ENCODE measurements around the gene MEIKIN.

The MEIKIN gene

DNA sequence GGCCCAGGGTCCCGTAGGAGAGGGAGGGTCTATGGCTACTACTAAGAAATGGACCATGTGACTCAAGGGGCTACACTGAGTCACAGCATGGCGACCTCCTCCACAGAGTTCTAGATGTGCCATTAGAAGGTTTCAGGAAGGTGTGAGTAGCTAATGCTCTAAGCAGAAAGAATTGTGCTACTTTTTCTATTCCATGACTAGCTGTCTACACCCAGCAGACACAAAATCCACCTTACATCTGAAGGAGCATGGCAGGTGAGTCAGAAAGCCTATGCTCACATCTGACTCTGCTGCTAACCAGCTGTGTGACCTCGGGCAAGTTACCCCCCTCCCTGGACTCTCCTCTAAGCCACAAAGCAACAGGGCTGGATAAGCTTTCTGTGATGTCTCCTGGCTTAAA lies 14.4 kb upstream of the MEIKIN start:
- DNase-seq (ENCODE audit: low spot score in 2 of 2) (no peak), ATAC-seq (replicated peaks; ENCODE audit: extremely low read depth, poor library complexity, severe bottlenecking) (no peak)
- H3K4me3 Mint-ChIP-seq = no peak overlapping the region
- H3K9me3 Mint-ChIP-seq = no peaks in the 10 kb centered on the region
- no peaks in the 10 kb centered on the region for H3K4me1 Mint-ChIP-seq
- no peaks in the 10 kb centered on the region for H3K27me3 Mint-ChIP-seq
- H3K27ac Mint-ChIP-seq (ENCODE audit: low read depth) = no peak overlapping the region
- H3K36me3 Mint-ChIP-seq (ENCODE audit: insufficient read depth) = peaks cover 19% of the 10 kb centered on the region

- no peaks in the 10 kb centered on the region for H3K27me3 Mint-ChIP-seq
- DNase-seq (ENCODE audit: low spot score in 2 of 2) (no peak), ATAC-seq (replicated peaks; ENCODE audit: extremely low read depth, poor library complexity, severe bottlenecking) (no peak)
- no peak overlapping the region for H3K4me3 Mint-ChIP-seq
- no peak overlapping the region for H3K27ac Mint-ChIP-seq (ENCODE audit: low read depth)
- no peaks in the 10 kb centered on the region for H3K4me1 Mint-ChIP-seq
- no peaks in the 10 kb centered on the region for H3K9me3 Mint-ChIP-seq
- peaks cover 20% of the 10 kb centered on the region for H3K36me3 Mint-ChIP-seq (ENCODE audit: insufficient read depth)
Measured at GRCh38 chr5:131959136-131959535, 13.7 kb upstream of the MEIKIN start.

- Mint-ChIP-seq H3K4me1 (no peaks in the 10 kb centered on the region), H3K4me3 (no peak overlapping the region), H3K27me3 (no peaks in the 10 kb centered on the region), H3K9me3 (no peaks in the 10 kb centered on the region), H3K27ac (ENCODE audit: low read depth) (no peak overlapping the region), H3K36me3 (ENCODE audit: insufficient read depth) (peaks cover 18% of the 10 kb centered on the region)
- DNase-seq (ENCODE audit: low spot score in 2 of 2) (no peak), ATAC-seq (replicated peaks; ENCODE audit: extremely low read depth, poor library complexity, severe bottlenecking) (no peak)
Measured at GRCh38 chr5:131957721-131958441, 12.4 kb upstream of the MEIKIN start.

GRCh38 chr5:131953969-131954368 lies 8.5 kb upstream of the MEIKIN start:
- H3K36me3 Mint-ChIP-seq (ENCODE audit: insufficient read depth) = peaks cover 17% of the 10 kb centered on the region
- H3K27ac Mint-ChIP-seq (ENCODE audit: low read depth) = no peak overlapping the region
- H3K4me1 Mint-ChIP-seq = no peaks in the 10 kb centered on the region
- no peak for DNase-seq (ENCODE audit: low spot score in 2 of 2)
- H3K9me3 Mint-ChIP-seq = no peaks in the 10 kb centered on the region
- no peak for ATAC-seq (replicated peaks; ENCODE audit: extremely low read depth, poor library complexity, severe bottlenecking)
- H3K4me3 Mint-ChIP-seq = no peak overlapping the region
- H3K27me3 Mint-ChIP-seq = no peaks in the 10 kb centered on the region

GRCh38 chr5:131952301-131952857 lies 6.9 kb upstream of the MEIKIN start:
- no peak overlapping the region for H3K4me3 Mint-ChIP-seq
- H3K27me3 Mint-ChIP-seq = no peaks in the 10 kb centered on the region
- H3K4me1 Mint-ChIP-seq = no peaks in the 10 kb centered on the region
- ATAC-seq (replicated peaks; ENCODE audit: extremely low read depth, poor library complexity, severe bottlenecking) = no peak
- DNase-seq (ENCODE audit: low spot score in 2 of 2) = no peak
- H3K36me3 Mint-ChIP-seq (ENCODE audit: insufficient read depth) = peaks cover 12% of the 10 kb centered on the region
- H3K9me3 Mint-ChIP-seq = no peaks in the 10 kb centered on the region
- H3K27ac Mint-ChIP-seq (ENCODE audit: low read depth) = no peak overlapping the region

DNA sequence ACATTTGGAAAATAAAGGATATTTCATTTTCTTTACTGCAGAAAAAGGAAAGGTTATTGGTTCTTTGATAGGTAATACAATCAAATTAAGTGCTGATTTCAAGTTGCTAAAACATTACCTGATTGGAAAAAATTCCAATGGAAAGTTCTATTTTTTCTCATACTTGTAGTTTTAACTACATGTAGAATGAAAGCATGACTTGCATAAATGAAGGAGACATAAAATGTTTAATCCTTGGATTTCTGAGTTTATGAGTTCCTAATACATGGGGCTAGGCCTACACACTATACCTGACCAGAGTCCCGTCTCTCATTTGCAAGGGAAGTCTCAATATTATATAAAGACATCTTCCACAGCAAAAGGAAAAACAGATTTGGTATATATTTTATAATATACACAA lies 5.2 kb upstream of the MEIKIN start:
- ATAC-seq (replicated peaks; ENCODE audit: extremely low read depth, poor library complexity, severe bottlenecking) (no peak), DNase-seq (ENCODE audit: low spot score in 2 of 2) (no peak)
- Mint-ChIP-seq H3K4me1 (no peaks in the 10 kb centered on the region), H3K27ac (ENCODE audit: low read depth) (no peak overlapping the region), H3K36me3 (ENCODE audit: insufficient read depth) (peaks cover 12% of the 10 kb centered on the region), H3K27me3 (no peaks in the 10 kb centered on the region), H3K4me3 (no peak overlapping the region), H3K9me3 (no peaks in the 10 kb centered on the region)

DNA sequence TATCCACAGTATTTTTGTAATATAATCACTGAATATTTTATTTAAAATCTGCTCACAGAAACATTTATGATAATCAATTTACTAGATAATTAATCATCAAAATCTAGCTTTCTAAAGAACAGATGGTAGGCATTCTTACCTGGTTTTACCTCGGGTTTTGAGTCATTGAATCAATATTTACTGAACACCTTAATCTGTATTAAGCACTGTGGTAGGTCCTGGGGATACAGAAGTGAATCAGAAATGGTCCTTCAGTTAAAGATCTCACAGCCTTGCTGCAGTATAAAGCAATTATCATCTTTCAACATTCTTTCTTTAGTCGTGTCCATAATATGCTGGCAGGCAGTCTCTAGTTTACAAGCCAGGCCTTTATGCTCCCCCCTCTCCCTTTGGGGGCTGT lies 2.0 kb upstream of the MEIKIN start:
- Mint-ChIP-seq H3K27me3 (no peaks in the 10 kb centered on the region), H3K4me1 (no peaks in the 10 kb centered on the region), H3K36me3 (ENCODE audit: insufficient read depth) (peaks cover 1% of the 10 kb centered on the region), H3K27ac (ENCODE audit: low read depth) (no peak overlapping the region), H3K9me3 (no peaks in the 10 kb centered on the region), H3K4me3 (no peak overlapping the region)
- no peak for ATAC-seq (replicated peaks; ENCODE audit: extremely low read depth, poor library complexity, severe bottlenecking)
- no peak for DNase-seq (ENCODE audit: low spot score in 2 of 2)

DNA sequence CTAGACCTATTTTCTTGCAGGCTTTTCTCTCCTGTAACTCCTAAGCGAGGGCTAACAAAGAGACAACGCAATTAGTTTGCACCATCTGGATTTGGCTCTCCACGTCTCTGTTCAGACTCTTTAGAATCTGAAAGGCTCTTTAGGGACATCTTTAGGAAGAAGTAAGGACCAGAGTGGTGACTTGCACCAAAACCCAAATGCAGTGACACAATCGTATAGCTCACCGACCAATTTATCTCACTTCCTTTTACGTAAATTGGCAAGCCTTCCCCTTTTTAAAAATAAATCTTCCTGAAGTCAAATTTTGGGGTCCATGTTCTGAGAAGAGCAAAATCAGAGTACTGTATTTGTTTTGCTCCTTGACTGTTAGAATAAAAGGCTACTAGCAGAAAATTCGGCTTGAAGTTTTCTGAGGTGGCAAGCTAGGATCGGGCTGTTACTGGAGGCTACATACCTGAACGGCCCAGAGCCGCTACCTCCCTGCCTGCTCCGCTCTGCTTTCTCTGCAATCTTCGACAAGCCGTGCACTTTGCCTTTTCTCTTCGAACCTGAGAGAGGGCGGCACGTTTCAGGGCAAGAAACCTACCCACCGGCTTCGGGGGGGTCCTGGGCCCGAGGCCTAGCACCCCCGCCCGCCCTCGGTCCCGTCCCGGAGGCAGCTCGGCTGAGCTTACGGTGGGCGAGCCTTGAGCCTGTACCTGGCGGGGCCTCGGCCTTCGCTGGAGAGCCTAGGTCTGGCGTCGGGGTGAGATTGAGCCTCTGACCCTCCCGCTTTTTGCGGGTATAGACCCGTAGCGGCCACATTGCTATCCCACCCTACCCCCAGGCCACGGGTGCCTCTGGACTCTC lies 537 bp downstream of the MEIKIN start:
- no peak overlapping the region for H3K27ac Mint-ChIP-seq (ENCODE audit: low read depth)
- no peak overlapping the region for H3K4me3 Mint-ChIP-seq
- DNase-seq (ENCODE audit: low spot score in 2 of 2) (no peak), ATAC-seq (replicated peaks; ENCODE audit: extremely low read depth, poor library complexity, severe bottlenecking) (no peak)
- H3K4me1 Mint-ChIP-seq = no peaks in the 10 kb centered on the region
- H3K36me3 Mint-ChIP-seq (ENCODE audit: insufficient read depth) = peaks cover 1% of the 10 kb centered on the region
- H3K27me3 Mint-ChIP-seq = no peaks in the 10 kb centered on the region
- no peaks in the 10 kb centered on the region for H3K9me3 Mint-ChIP-seq

GRCh38 chr5:131943916-131944315 lies 1.5 kb downstream of the MEIKIN start:
- DNase-seq (ENCODE audit: low spot score in 2 of 2) (no peak), ATAC-seq (replicated peaks; ENCODE audit: extremely low read depth, poor library complexity, severe bottlenecking) (no peak)
- H3K9me3 Mint-ChIP-seq = no peaks in the 10 kb centered on the region
- H3K27ac Mint-ChIP-seq (ENCODE audit: low read depth) = no peak overlapping the region
- H3K27me3 Mint-ChIP-seq = no peaks in the 10 kb centered on the region
- H3K36me3 Mint-ChIP-seq (ENCODE audit: insufficient read depth) = peaks cover under 1% of the 10 kb centered on the region
- H3K4me1 Mint-ChIP-seq = no peaks in the 10 kb centered on the region
- no peak overlapping the region for H3K4me3 Mint-ChIP-seq

DNA sequence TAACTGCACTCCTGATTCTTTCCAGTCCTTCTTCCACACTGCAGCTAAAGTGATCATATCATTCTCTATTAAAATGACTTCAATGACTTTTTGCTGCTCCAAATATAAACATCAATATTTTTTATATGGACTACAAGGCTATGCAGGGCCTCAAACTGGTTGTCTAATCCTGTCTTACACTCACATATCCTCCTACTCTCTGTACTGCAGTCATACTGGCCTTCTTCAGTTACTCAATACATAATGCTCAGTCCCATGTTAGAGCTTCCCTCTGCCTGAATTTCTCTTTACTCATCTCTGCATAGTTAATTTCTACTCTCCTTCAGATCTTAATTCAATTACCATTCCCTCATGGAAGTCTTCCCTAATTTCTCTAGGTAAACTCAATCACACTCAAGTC lies 3.4 kb downstream of the MEIKIN start:
- DNase-seq (ENCODE audit: low spot score in 2 of 2) (no peak), ATAC-seq (replicated peaks; ENCODE audit: extremely low read depth, poor library complexity, severe bottlenecking) (no peak)
- Mint-ChIP-seq H3K4me1 (no peaks in the 10 kb centered on the region), H3K27ac (ENCODE audit: low read depth) (no peak overlapping the region), H3K27me3 (no peaks in the 10 kb centered on the region), H3K36me3 (ENCODE audit: insufficient read depth) (no peaks in the 10 kb centered on the region), H3K4me3 (no peak overlapping the region), H3K9me3 (no peaks in the 10 kb centered on the region)

DNA sequence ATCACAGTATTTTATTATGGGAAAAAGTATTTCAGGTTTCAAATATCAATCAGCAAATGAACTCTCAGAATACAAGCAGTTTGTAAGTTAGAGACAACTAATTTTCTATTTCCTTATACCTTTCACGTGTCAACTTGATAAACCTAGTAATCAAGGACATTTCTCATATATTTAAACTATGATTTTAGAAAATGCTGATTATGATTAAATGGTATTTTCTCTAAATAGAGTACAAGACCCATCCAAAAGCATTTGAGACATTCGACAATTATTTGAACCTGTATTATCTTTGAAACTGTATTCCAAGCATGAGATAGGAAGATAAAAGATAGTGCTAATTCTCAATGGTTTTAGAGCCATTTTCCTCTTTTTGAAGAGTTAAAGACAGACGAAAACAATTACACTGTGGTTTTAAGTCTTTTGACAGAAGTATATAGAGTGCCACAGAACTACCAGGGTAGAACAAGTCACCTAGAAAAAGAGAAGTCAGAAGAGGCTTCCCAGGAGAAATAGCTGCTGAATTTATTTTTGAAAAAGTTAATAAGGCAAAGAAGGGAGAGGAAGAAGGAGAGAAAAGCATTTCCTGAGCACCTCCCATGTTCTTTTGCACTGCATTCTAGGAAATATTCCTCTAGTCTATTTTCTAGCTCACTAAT lies 5.6 kb downstream of the MEIKIN start:
- no peaks in the 10 kb centered on the region for H3K4me1 Mint-ChIP-seq
- no peak overlapping the region for H3K27ac Mint-ChIP-seq (ENCODE audit: low read depth)
- no peaks in the 10 kb centered on the region for H3K36me3 Mint-ChIP-seq (ENCODE audit: insufficient read depth)
- H3K27me3 Mint-ChIP-seq = no peaks in the 10 kb centered on the region
- no peak for DNase-seq (ENCODE audit: low spot score in 2 of 2)
- no peak for ATAC-seq (replicated peaks; ENCODE audit: extremely low read depth, poor library complexity, severe bottlenecking)
- no peaks in the 10 kb centered on the region for H3K9me3 Mint-ChIP-seq
- H3K4me3 Mint-ChIP-seq = no peak overlapping the region

DNA sequence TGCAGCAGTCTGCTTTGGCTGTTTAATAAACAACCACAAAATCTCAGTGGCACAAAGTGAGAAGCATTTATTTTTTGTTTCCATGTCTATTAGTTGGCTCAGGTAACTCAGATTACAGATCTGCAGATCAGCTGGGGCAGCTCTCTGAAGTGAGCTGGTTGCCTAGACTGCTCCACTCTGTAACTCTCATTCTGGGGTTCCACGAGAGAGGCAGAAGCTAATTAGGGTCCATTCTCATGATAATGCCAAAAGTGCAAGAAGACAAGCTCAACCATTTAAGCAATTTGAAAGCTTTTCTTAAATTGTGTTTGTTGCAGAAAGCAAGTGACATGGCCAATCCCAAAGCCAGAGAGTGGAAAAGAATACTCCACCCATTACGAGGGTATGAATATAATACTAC lies 13.2 kb downstream of the MEIKIN start:
- DNase-seq (ENCODE audit: low spot score in 2 of 2) (no peak), ATAC-seq (replicated peaks; ENCODE audit: extremely low read depth, poor library complexity, severe bottlenecking) (no peak)
- H3K9me3 Mint-ChIP-seq = peaks cover 21% of the 10 kb centered on the region
- H3K36me3 Mint-ChIP-seq (ENCODE audit: insufficient read depth) = no peaks in the 10 kb centered on the region
- peaks cover 22% of the 10 kb centered on the region for H3K27me3 Mint-ChIP-seq
- H3K27ac Mint-ChIP-seq (ENCODE audit: low read depth) = no peak overlapping the region
- no peak overlapping the region for H3K4me3 Mint-ChIP-seq
- H3K4me1 Mint-ChIP-seq = no peaks in the 10 kb centered on the region
